Hepatocyte (in vitro differentiated cells): ENCODE data around the gene ADAMTS15. TPM values are rescaled to one million over a fixed set of nuclear protein-coding genes. Genes with fewer than 3 reads are reported as not detected.

ENCODE experiments used
- DNase-seq: peaks from one replicate; pipeline ENCODE4 v3.0.0-alpha.2; 2016; ENCODE audit warnings: low spot score
- H2AFZ ChIP-seq: fragments of 200-600 bp; sonication (generic); 2 replicates; pipeline ENCODE4 v1.6.0; 2016; ENCODE audit warnings: antibody characterized with exemption, mild to moderate bottlenecking
- H3K27ac ChIP-seq: fragments of 200-600 bp; sonication (generic); 2 replicates; pipeline ENCODE4 v1.5.1; 2016; ENCODE audit warnings: mild to moderate bottlenecking
- H3K27me3 ChIP-seq: fragments of 200-600 bp; sonication (generic); 2 replicates; pipeline ENCODE4 v1.6.1; 2016
- H3K36me3 ChIP-seq: fragments of 200-600 bp; sonication (generic); replicated peaks from 2 replicates; pipeline ENCODE4 v1.5.1; 2016; ENCODE audit warnings: low read depth; ENCODE audit not compliant: insufficient read depth
- H3K4me1 ChIP-seq: fragments of 200-600 bp; sonication (generic); 2 replicates; pipeline ENCODE4 v1.5.1; 2016; ENCODE audit warnings: mild to moderate bottlenecking, moderate library complexity; ENCODE audit not compliant: insufficient read depth
- H3K4me2 ChIP-seq: fragments of 200-600 bp; sonication (generic); 2 replicates; pipeline ENCODE4 v1.6.0; 2016
- H3K4me3 ChIP-seq: fragments of 200-600 bp; sonication (generic); 2 replicates; pipeline ENCODE4 v1.5.1; 2016; ENCODE audit warnings: mild to moderate bottlenecking
- H3K79me2 ChIP-seq: fragments of 200-600 bp; sonication (generic); 2 replicates; pipeline ENCODE4 v1.6.0; 2017; ENCODE audit warnings: mild to moderate bottlenecking
- H3K9me2 ChIP-seq: fragments of 200-600 bp; sonication (generic); replicated peaks from 2 replicates; pipeline ENCODE4 v1.6.0; 2017; ENCODE audit warnings: mild to moderate bottlenecking; ENCODE audit not compliant: insufficient read depth
- H3K9me3 ChIP-seq: fragments of 200-600 bp; sonication (generic); 2 replicates; pipeline ENCODE4 v1.5.1; 2016; ENCODE audit warnings: low read depth, mild to moderate bottlenecking
- H4K20me1 ChIP-seq: fragments of 200-600 bp; sonication (generic); 2 replicates; pipeline ENCODE4 v1.6.0; 2016; ENCODE audit warnings: mild to moderate bottlenecking; ENCODE audit not compliant: insufficient read depth, poor library complexity, severe bottlenecking
- CTCF ChIP-seq: fragments of 200-600 bp; sonication (generic); IDR thresholded peaks from 2 replicates; pipeline ENCODE4 v1.5.1; 2016; ENCODE audit warnings: antibody characterized with exemption, mild to moderate bottlenecking; ENCODE audit not compliant: poor library complexity
- EZH2 ChIP-seq: fragments of 200-600 bp; sonication (generic); IDR thresholded peaks from 2 replicates; pipeline ENCODE4 v1.6.1; 2016; ENCODE audit warnings: antibody characterized with exemption, mild to moderate bottlenecking, borderline replicate concordance
- EZH2phosphoT487 ChIP-seq: fragments of 200-600 bp; sonication (generic); IDR thresholded peaks from one replicate; pipeline ENCODE4 v1.6.1; 2018; ENCODE audit warnings: antibody characterized with exemption, mild to moderate bottlenecking, low read depth, moderate library complexity; ENCODE audit not compliant: unreplicated experiment, severe bottlenecking
- WGBS: methylation state at CpG from one replicate; pipeline ENCODE4 v1.1.6; 2016; ENCODE audit warnings: low lambda C conversion rate; ENCODE audit errors: missing lambda C conversion rate; 5-methylcytosine and 5-hydroxymethylcytosine counted together
- polyA plus RNA-seq: library from polyadenylated mRNA; unstranded; fragments of >200 nt; fragmentation: Nextera tagmentation; extraction: Ambion mirVana; gene quantifications from 2 replicates; pipeline ENCODE4 v1.2.1, GENCODE V29; 2016
- total RNA-seq: library from RNA; depleted of rRNA; stranded (reverse); fragments of >200 nt; gene quantifications from 2 replicates; pipeline ENCODE4 v1.2.3, GENCODE V29; 2014

Gene ADAMTS15
- total and polyA plus RNA-seq, 2 experiments from 2014 or later = 4.5 to 14.6 TPM

- Histone ChIP-seq H3K27me3 (peaks cover 22% of the 10 kb centered on the region), H4K20me1 (no peaks in the 10 kb centered on the region), H3K4me1 (no peaks in the 10 kb centered on the region), H2AFZ (no peak overlapping the region), H3K79me2 (no peaks in the 10 kb centered on the region), H3K4me3 (no peak overlapping the region), H3K9me3 (no peaks in the 10 kb centered on the region), H3K4me2 (no peak overlapping the region), H3K36me3 (no peaks in the 10 kb centered on the region), H3K27ac (no peak overlapping the region), H3K9me2 (no peaks in the 10 kb centered on the region)
- DNase-seq = no peak
- no peak for TF ChIP-seq EZH2phosphoT487
- no peak for TF ChIP-seq CTCF
- TF ChIP-seq EZH2 = no peak
- WGBS = 82% methylated on average over 14 of the region's 14 CpGs
Measured at GRCh38 chr11:130420478-130421198, 27.8 kb upstream of the ADAMTS15 start.

- TF ChIP-seq CTCF (no peak), EZH2phosphoT487 (no peak), EZH2 (no peak)
- H2AFZ ChIP-seq = no peak overlapping the region
- H3K27me3 ChIP-seq = peaks cover 27% of the 10 kb centered on the region
- no peaks in the 10 kb centered on the region for H3K36me3 ChIP-seq
- no peaks in the 10 kb centered on the region for H3K9me3 ChIP-seq
- H3K79me2 ChIP-seq = no peaks in the 10 kb centered on the region
- 82% methylated on average over 7 of the region's 7 CpGs for WGBS
- DNase-seq = no peak
- no peaks in the 10 kb centered on the region for H3K9me2 ChIP-seq
- no peaks in the 10 kb centered on the region for H4K20me1 ChIP-seq
- H3K4me3 ChIP-seq = no peak overlapping the region
- H3K27ac ChIP-seq = no peak overlapping the region
- no peak overlapping the region for H3K4me2 ChIP-seq
- no peaks in the 10 kb centered on the region for H3K4me1 ChIP-seq
Measured at GRCh38 chr11:130421199-130421585, 27.3 kb upstream of the ADAMTS15 start.

- 90% methylated on average over 8 of the region's 8 CpGs for WGBS
- no peaks in the 10 kb centered on the region for H3K4me1 ChIP-seq
- no peak overlapping the region for H3K27ac ChIP-seq
- no peak overlapping the region for H3K4me3 ChIP-seq
- H4K20me1 ChIP-seq = no peaks in the 10 kb centered on the region
- H3K27me3 ChIP-seq = peaks cover 32% of the 10 kb centered on the region
- H2AFZ ChIP-seq = no peak overlapping the region
- no peak for DNase-seq
- no peaks in the 10 kb centered on the region for H3K79me2 ChIP-seq
- no peaks in the 10 kb centered on the region for H3K9me2 ChIP-seq
- TF ChIP-seq CTCF (no peak), EZH2 (no peak), EZH2phosphoT487 (no peak)
- no peaks in the 10 kb centered on the region for H3K9me3 ChIP-seq
- no peak overlapping the region for H3K4me2 ChIP-seq
- no peaks in the 10 kb centered on the region for H3K36me3 ChIP-seq
Measured at GRCh38 chr11:130421697-130422096, 26.7 kb upstream of the ADAMTS15 start.
